ENCODE data around the gene SP6. TPM values are rescaled to one million over a fixed set of nuclear protein-coding genes. Genes with fewer than 3 reads are reported as not detected.

Gene SP6
- total RNA-seq: 0.17 TPM
- polyA plus RNA-seq: not detected

DNA sequence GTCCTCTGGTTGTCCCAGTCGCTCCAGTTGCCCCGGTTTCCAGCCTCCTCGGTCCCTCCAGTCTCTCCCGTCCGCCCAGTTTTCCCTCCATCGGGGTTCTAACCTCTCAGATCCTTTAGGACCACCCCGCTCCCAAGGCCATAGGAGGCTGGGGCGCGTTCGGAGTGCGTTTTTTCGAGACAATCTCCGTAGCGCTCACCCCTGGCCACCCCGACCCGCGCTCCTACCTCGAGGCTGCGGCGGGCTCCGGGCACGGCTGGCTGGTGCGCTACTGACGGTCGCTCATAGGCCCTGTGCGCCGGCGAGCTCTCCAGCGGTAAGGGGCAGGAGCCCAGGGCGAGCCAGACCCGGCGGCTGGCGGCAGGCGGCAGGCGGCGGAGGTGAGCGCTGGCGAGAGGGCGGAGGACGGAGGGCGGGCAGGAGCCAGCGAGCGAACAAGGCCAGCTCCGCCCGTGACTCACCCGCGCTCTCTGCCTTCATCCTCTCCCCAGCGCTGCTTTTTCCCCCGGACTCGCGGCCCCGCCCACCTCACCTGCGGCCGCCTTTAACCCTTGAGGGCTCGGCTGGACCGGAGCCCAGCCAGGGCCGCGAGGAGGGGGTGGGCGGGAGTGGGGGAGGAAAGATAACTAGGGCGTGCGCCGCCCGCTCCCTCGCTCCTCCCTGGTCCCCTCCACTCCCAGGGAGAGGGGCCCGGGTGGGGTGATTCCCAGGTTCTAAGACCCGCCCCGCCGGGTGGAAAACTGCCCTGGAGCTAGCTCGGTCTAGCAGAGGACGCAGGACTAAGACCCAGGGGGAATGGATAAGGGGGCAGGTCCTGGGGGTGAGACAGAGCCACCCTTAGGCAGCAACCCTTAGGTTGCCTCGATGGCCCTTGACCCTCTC is at the start of gene SP6:
TSS of gene SP6 (minus strand) at position 472 of the 882 bp plus-strand sequence. CDS start 2,734 bp downstream, outside the sequence.
- no peak within 1 kb of the TSS for H3K4me3 ChIP-seq (ENCODE audit: low read depth, low read length)

DNA sequence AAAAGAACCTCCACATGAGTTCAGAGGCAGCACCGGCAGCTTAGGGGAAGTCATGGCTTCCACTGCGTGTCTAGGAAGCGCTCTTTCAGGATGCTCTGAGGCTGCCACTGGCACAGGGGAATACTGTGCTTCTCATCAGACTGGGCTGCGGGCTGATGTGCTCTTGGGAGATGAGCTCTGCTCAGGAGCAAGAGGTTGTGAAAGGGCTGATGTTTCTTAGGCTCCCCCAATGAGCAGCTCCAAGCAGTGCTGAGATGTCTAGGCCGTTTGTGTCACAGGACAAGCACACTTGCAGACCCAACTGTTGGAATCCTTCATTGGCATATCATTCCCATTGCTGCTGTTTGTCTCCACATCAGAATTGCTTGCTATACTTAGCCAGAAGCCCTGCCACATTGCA is 48.7 kb upstream of the SP6 start:
- DNase-seq (no peak), ATAC-seq (ENCODE audit: low read depth in 2 of 2) (no peak)
- Histone ChIP-seq H3K4me1 (ENCODE audit: control insufficient read depth, insufficient read depth, low read length, poor library complexity, severe bottlenecking) (peaks cover 21% of the 10 kb centered on the region), H3K4me3 (ENCODE audit: low read depth, low read length) (no peak overlapping the region), H3K9me3 (ENCODE audit: control insufficient read depth in 2 of 2, low read length in 2 of 2) (no peaks in the 10 kb centered on the region), H3K27ac (ENCODE audit: insufficient read depth, low read length, poor library complexity, severe bottlenecking) (no peak overlapping the region), H3K36me3 (ENCODE audit: control insufficient read depth, insufficient read depth, low read length) (peaks cover 12% of the 10 kb centered on the region), H3K27me3 (ENCODE audit: control insufficient read depth, insufficient read depth, low read length) (no peaks in the 10 kb centered on the region)
- Mint-ChIP-seq H3K36me3 (peaks cover 24% of the 10 kb centered on the region), H3K4me3 (peak overlapping the region in 1 of 4 donors; percentile 58), H3K27ac (no peak overlapping the region), H3K9me3 (no peaks in the 10 kb centered on the region), H3K4me1 (peaks cover 15 to 71% (median 47%) of the 10 kb centered on the region in 4 donors), H3K27me3 (peaks cover 5% of the 10 kb centered on the region)

More for the DNA sequence above, at the start of gene SP6:
- DNase-seq (peak; percentile 36 to 64 (median 37)), ATAC-seq (ENCODE audit: low read depth in 2 of 2) (peak; percentile 71 to 76)
- Histone ChIP-seq H3K36me3 (ENCODE audit: control insufficient read depth, insufficient read depth, low read length) (no peaks in the 10 kb centered on the region), H3K27ac (ENCODE audit: insufficient read depth, low read length, poor library complexity, severe bottlenecking) (no peak within 1 kb of the TSS), H3K9me3 (ENCODE audit: control insufficient read depth in 2 of 2, low read length in 2 of 2) (no peaks in the 10 kb centered on the region), H3K4me1 (ENCODE audit: control insufficient read depth, insufficient read depth, low read length, poor library complexity, severe bottlenecking) (peaks cover 32% of the 10 kb centered on the region), H3K27me3 (ENCODE audit: control insufficient read depth, insufficient read depth, low read length) (peaks cover 53% of the 10 kb centered on the region)
- Mint-ChIP-seq H3K27ac (peak within 1 kb of the TSS in 1 of 3 donors; percentile 14), H3K4me1 (peaks cover 0 to 26% (median 10%) of the 10 kb centered on the region in 4 donors), H3K27me3 (peaks cover 88% of the 10 kb centered on the region), H3K4me3 (peak within 1 kb of the TSS; percentile 27 to 72 (median 58)), H3K9me3 (peaks cover 0 to 2% (median 0%) of the 10 kb centered on the region in 7 donors), H3K36me3 (no peaks in the 10 kb centered on the region)

DNA sequence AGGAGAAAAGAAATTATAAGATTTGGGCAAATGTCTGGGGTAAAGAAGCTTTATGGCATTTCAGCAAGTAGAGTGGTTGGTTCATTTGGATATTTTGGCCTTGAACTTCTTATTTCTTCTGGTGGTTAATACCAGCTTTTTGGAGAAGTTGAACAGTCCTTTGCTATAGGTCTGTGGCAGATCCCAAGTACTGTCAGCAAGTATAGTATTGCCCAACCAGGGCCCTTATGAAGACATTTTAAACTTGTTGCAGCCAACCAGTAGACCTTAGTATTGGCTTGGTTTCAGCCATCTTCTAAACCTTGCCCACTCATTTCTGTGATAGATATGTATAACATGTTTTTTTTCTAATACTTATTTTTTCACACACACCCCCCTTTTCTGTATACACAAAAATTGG is 47.3 kb upstream of the SP6 start:
- peaks cover 5% of the 10 kb centered on the region for H3K27me3 Mint-ChIP-seq
- no peaks in the 10 kb centered on the region for H3K9me3 Mint-ChIP-seq
- peak overlapping the region in 1 of 3 donors; percentile 86 for H3K27ac Mint-ChIP-seq
- DNase-seq (no peak), ATAC-seq (ENCODE audit: low read depth in 2 of 2) (no peak)
- peaks cover 15 to 78% (median 55%) of the 10 kb centered on the region in 4 donors for H3K4me1 Mint-ChIP-seq
- peaks cover 12% of the 10 kb centered on the region for H3K36me3 ChIP-seq (ENCODE audit: control insufficient read depth, insufficient read depth, low read length)
- no peak overlapping the region for H3K27ac ChIP-seq (ENCODE audit: insufficient read depth, low read length, poor library complexity, severe bottlenecking)
- H3K4me3 Mint-ChIP-seq: peak overlapping the region in 3 of 4 donors; percentile 22 to 97 (median 96)
- no peaks in the 10 kb centered on the region for H3K9me3 ChIP-seq (ENCODE audit: control insufficient read depth in 2 of 2, low read length in 2 of 2)
- H3K4me3 ChIP-seq (ENCODE audit: low read depth, low read length): no peak overlapping the region
- H3K27me3 ChIP-seq (ENCODE audit: control insufficient read depth, insufficient read depth, low read length): no peaks in the 10 kb centered on the region
- peaks cover 20% of the 10 kb centered on the region for H3K36me3 Mint-ChIP-seq
- H3K4me1 ChIP-seq (ENCODE audit: control insufficient read depth, insufficient read depth, low read length, poor library complexity, severe bottlenecking): peaks cover 22% of the 10 kb centered on the region

DNA sequence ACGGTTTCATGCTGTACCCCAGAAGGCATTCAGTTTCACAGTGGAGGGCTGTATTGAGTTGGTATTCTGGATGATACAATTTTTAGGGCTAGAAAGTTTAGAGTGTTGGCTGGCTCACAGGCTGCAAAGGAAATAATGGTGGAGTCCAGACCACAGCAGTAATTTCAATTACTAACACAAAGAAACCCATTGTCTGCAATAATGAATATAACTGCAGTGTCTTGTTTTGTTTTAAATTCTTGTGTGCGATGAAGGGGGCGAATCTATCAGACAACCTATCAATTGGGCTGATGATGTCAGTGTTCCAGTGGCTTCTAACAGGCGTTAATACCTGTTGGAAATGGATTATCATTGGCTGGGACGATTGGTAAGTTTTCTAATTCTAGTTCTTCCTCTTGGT is 46.6 kb upstream of the SP6 start:
- H3K4me3 Mint-ChIP-seq: peak overlapping the region; percentile 90 to 99 (median 96)
- Histone ChIP-seq H3K36me3 (ENCODE audit: control insufficient read depth, insufficient read depth, low read length) (peaks cover 12% of the 10 kb centered on the region), H3K27me3 (ENCODE audit: control insufficient read depth, insufficient read depth, low read length) (no peaks in the 10 kb centered on the region), H3K9me3 (ENCODE audit: control insufficient read depth in 2 of 2, low read length in 2 of 2) (no peaks in the 10 kb centered on the region), H3K4me3 (ENCODE audit: low read depth, low read length) (peak overlapping the region; percentile 84), H3K4me1 (ENCODE audit: control insufficient read depth, insufficient read depth, low read length, poor library complexity, severe bottlenecking) (peaks cover 22% of the 10 kb centered on the region), H3K27ac (ENCODE audit: insufficient read depth, low read length, poor library complexity, severe bottlenecking) (no peak overlapping the region)
- H3K27me3 Mint-ChIP-seq: peaks cover 5% of the 10 kb centered on the region
- peak overlapping the region in 2 of 3 donors; percentile 86 to 93 for H3K27ac Mint-ChIP-seq
- no peak for DNase-seq
- ATAC-seq (ENCODE audit: low read depth in 2 of 2): no peak
- peaks cover 16% of the 10 kb centered on the region for H3K36me3 Mint-ChIP-seq
- no peaks in the 10 kb centered on the region for H3K9me3 Mint-ChIP-seq
- peaks cover 15 to 76% (median 53%) of the 10 kb centered on the region in 4 donors for H3K4me1 Mint-ChIP-seq

DNA sequence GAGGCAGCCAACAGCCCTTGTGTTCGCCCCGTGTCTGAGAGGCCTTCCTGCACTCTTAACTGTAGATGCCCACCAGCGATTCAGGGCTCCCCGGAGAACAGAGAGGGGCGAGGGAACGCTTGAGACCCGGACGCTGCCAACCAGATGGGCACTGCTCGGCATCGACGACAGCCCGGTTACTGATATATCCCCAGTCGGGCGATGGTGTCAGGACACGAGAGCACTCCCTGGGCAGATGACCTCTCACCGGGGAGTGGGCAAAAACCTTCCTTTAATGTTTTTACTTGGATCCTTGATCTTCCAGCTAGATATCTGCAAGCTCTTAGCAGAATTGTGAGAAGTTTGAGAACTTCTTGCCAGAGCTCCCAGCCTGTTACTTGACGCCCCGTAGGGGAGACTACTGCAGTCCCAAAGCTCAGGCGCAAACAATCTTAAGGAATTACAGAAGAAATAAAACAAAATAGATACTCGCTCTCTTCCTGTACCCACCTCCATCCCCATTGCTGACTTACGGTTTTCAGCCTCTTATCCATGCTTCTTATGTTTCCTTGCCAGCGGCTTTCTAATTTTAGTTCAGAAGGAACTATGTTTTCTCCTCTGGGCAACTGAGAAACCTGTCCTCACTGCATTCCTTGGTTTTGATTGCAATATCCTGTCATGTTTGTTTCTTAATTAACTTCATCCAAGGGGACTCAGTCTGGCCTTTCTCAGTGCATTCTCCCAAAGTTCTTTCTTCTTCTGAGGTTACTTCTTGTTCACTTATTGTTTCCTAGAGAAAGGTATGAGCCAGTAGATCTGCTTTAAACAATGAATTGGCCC is 45.9 kb upstream of the SP6 start:
- Histone ChIP-seq H3K36me3 (ENCODE audit: control insufficient read depth, insufficient read depth, low read length) (peaks cover 12% of the 10 kb centered on the region), H3K9me3 (ENCODE audit: control insufficient read depth in 2 of 2, low read length in 2 of 2) (no peaks in the 10 kb centered on the region), H3K27me3 (ENCODE audit: control insufficient read depth, insufficient read depth, low read length) (no peaks in the 10 kb centered on the region), H3K27ac (ENCODE audit: insufficient read depth, low read length, poor library complexity, severe bottlenecking) (peak overlapping the region; percentile 99), H3K4me1 (ENCODE audit: control insufficient read depth, insufficient read depth, low read length, poor library complexity, severe bottlenecking) (peaks cover 22% of the 10 kb centered on the region), H3K4me3 (ENCODE audit: low read depth, low read length) (peak overlapping the region; percentile 84)
- Mint-ChIP-seq H3K27me3 (peaks cover 5% of the 10 kb centered on the region), H3K4me1 (peaks cover 8 to 69% (median 47%) of the 10 kb centered on the region in 4 donors), H3K4me3 (peak overlapping the region; percentile 90 to 99 (median 96)), H3K36me3 (peaks cover 9% of the 10 kb centered on the region), H3K9me3 (no peaks in the 10 kb centered on the region), H3K27ac (peak overlapping the region; percentile 86 to 93 (median 89))
- DNase-seq (no peak), ATAC-seq (ENCODE audit: low read depth in 2 of 2) (no peak)

DNA sequence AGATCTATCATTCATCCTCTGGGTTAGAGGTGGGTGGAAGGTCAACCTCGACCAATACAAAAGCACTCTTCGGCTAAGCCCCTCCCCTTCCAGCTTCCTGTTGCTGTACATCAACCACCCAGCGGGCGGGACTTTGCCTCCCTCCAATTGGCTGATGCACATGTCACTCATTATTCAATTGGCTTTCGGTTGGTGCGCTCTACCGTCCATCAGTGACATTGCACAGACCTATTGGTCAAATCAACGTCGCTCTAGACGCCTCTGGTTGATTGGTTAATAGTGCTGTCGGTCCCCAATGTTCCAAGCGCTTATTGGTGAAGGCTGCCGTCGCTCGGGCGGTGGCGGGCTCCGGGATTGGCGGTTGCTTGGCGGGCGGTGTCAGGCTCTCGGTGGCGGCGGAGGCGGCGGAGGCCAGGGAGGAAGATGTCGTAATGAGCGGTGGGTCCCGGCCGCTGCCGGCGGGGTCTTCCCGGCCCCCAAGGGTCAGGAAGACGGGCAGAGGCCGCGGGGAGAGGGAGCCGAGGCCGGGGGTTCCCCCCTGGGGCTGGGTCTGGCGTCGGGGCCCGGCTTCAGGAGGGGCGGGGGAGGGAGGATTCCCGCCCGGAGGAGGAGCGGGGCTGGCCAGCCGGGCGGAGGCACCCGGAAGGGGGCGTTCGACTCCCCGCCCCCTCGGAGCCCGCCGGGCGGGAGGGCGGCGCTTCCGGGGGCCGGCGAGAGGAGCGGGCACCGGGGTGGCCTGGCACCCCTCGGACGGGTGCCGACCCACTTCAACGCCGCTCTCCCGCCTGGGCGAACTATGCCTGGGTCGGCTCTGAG is 45.1 kb upstream of the SP6 start, which contains the start of gene SP2:
TSS of gene SP2 (plus strand) at position 381 of the 816 bp plus-strand sequence. CDS start at position 432, 51 bp downstream.
- Histone ChIP-seq H3K4me1 (ENCODE audit: control insufficient read depth, insufficient read depth, low read length, poor library complexity, severe bottlenecking) (peaks cover 22% of the 10 kb centered on the region), H3K4me3 (ENCODE audit: low read depth, low read length) (peak within 1 kb of the TSS; percentile 94), H3K36me3 (ENCODE audit: control insufficient read depth, insufficient read depth, low read length) (peaks cover 12% of the 10 kb centered on the region), H3K27ac (ENCODE audit: insufficient read depth, low read length, poor library complexity, severe bottlenecking) (peak within 1 kb of the TSS; percentile 99), H3K9me3 (ENCODE audit: control insufficient read depth in 2 of 2, low read length in 2 of 2) (no peaks in the 10 kb centered on the region), H3K27me3 (ENCODE audit: control insufficient read depth, insufficient read depth, low read length) (no peaks in the 10 kb centered on the region)
- ATAC-seq (ENCODE audit: low read depth in 2 of 2): peak; percentile 90 to 91
- Mint-ChIP-seq H3K4me3 (peak within 1 kb of the TSS; percentile 97 to 100 (median 99)), H3K27me3 (peaks cover 5% of the 10 kb centered on the region), H3K4me1 (peaks cover 4 to 63% (median 45%) of the 10 kb centered on the region in 4 donors), H3K27ac (peak within 1 kb of the TSS; percentile 93 to 100 (median 100)), H3K36me3 (peaks cover 13% of the 10 kb centered on the region), H3K9me3 (no peaks in the 10 kb centered on the region)
- peak; percentile 98 to 100 (median 100) for DNase-seq

Data from CD4-positive, CD25-positive, alpha-beta regulatory T cell (primary cell).